GM15510 (cell line): ENCODE data around the gene DAAM2.

ENCODE experiments used
- POLR2A ChIP-seq: IDR thresholded peaks from 3 replicates; pipeline ENCODE4 v1.6.1; 2011; ENCODE audit warnings: borderline replicate concordance; ENCODE audit not compliant: insufficient read length; ENCODE audit errors: extremely low read depth

Gene DAAM2

DNA sequence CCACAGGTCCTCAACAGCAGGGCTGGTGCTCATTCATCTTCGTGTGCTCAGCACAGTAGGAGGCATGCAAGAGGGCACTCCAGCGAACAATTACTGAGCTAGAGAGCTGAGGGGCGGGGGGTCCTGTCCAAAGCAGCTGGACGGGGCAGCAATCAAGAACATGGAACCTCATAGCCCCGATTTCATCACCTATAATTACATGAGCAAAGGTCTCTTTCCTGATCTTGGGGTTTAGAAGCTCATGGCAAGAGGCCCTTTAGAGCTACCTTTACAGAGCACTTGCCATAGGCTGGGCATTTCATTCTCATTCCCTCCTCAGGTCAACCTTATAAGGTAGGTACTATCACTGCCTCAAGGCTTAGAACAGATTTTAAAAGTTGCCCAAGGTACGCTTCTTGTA lies 131.7 kb downstream of the DAAM2 start:
- TF ChIP-seq POLR2A = no peak

DNA sequence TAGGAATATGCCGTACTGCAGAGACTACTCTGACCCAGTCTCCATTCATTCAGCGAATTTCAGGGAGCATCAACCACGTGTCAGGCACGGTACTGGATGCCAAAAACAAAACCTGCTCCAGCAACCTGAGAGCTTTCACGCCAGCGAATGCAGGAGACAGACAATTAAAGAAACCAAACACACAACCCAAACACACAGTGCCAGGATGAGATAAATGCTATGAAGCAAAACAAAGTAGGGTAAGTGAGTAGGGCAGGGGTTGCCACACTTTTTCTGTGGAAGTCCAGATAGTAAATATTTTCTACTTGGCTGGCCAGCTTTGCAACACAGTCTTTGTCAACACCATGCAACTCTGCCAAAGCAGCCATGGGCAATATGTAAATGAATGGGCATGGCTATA lies 132.1 kb downstream of the DAAM2 start:
- TF ChIP-seq POLR2A = no peak

DNA sequence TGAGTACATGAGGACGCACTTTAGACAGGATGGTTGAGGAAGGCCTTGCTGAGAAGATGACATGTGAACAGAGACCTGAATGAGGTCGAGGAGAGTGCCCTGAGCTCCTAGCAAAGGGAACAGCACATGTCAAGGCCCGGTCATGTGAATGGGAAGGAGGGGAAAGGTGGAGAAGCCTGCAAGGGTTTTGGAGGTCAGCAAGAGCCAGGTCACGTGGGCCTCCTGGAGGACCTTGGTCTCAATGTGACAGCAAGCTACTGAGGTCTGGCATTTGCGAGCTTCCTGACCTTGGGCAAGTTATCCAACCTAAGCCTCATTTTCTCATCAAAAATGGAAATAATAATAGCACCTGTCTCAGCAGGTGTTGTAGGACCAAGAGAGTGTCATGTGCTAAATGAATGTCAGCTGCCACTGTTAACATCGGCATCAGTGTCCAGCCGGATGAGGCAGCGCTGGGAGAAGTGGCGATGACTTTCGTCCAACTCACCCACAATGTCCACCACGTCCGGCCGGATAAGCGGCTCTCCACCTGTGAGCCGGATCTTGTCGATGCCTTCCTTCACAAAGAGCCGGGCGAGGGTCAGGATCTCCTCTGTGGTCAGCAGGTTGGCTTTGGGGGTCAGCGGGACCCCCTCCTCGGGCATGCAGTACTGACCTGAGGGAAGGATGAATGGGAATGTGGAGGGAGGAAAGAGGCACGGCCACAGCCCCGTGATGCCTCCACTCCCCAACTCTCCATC lies 133.2 kb downstream of the DAAM2 start:
- no peak for TF ChIP-seq POLR2A

DNA sequence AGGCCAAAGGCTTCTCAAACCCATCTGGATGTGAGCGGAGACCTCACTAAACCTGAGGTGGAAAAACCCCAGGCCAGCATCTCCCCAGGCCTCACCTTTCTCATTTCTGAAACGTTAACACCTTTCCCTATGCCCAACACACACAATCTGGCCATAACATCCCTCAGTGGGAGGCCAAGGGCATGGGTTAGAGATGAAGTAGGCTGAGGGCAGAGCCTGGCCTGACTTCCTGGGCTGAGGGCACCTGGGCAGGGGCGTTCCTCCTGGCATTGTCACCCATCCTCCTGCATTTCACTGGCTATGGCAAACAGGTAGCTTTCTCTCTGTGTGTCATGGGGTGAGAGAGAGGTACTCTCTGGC lies 133.7 kb downstream of the DAAM2 start:
- no peak for TF ChIP-seq POLR2A

DNA sequence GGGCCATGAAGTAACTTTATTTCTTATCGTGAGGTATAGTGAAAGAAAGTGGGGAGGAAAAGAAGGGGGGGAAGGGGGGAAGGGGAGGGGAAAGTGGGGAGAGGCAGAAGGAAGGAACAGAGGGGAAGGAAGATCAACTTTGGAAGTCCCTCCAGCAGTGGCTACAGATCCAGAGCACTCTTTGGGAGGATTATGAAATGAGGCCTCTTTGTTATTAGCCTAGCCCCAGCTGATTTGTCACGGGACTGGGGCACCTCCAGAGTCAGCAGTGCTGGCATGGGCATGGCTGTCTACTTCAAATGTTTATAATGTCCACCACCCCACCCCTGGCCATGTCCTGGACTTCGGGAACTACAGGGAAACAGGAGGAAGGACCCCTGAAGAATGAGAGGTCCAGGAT lies 134.5 kb downstream of the DAAM2 start:
- TF ChIP-seq POLR2A = no peak

DNA sequence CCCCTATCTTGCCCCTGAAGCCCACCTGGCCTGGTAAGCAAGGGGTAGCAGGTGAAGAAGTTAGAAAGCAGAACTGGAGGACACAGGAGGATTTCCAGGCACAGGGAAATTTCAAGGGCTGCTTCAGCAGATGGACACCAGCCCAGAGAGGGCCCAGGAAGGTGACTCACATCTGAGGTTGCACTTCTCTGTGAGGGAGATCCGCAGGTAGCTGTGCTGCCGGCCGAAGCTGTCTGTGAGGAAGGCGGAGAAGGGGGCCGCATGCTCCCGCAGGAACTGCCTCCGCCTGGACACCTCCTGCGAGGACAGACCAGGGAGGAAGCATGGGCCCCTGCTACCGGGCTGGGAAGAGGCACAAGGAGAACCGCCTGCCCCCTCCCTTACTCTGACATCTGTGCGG lies 135.0 kb downstream of the DAAM2 start:
- no peak for TF ChIP-seq POLR2A

DNA sequence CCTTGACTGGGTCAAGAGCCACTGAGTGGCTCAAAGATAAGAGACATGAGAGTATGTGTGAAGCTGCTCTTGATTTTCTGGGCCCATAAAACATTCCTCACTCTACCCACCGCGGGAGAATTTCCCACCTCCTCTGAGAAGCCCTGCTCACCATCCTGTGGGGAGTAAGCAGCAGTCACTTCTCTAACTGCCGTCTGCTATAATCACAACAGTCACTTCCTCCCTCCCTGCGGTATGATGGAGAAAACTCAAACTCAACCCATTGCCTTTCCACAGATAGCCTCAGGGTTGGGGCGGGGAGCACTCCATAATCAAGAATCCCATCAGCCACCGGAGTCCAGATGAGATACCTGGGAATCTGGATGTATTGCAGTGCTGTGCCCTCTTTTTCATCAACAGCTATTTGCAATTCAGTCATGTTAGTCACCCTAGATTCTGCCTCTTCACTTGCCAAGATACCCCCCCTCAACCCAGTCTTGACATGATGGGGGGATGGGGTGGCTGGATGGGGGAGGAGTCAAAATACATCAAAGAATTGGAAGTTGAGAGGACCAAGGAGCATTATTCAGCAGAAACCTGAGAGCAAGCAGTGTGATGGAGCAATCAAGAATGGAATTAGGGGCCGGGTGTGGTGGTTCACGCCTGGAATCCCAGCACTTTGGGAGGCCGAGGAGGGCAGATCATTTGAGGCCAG lies 137.0 kb downstream of the DAAM2 start:
- no peak for TF ChIP-seq POLR2A

DNA sequence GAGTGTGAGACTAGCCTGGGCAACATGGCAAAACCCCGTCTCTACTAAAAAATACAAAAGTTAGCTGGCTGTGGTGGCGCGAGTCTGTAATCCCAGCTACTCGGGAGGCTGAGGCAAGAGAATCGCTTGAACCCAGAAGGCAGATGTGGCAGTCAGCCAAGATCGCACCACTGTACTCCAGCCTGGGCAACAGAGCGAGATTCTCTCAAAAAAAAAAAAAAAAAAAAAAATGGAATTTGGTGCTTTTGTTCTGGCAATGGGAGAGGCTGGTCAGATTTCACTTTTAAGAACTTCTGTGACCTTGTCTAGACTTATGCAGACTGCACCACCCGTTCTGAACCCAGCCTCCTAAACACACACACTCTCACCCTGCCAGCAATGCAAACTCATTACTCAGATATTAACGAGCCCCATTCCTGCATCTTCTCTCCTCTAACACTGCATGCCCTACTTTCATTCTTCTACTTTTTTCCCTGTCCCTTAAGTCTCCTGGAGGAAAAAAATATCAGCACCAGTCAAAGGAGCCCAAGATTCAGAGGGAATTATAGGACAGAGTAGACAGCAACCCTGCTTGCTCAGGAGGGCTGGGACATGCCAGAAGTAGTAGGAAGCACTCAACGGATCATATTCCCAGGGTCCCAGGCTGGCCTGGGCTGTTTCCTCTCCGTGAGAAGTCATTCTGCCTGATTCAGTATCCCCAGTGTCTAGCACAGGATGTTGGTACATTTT lies 137.7 kb downstream of the DAAM2 start:
- TF ChIP-seq POLR2A = no peak

DNA sequence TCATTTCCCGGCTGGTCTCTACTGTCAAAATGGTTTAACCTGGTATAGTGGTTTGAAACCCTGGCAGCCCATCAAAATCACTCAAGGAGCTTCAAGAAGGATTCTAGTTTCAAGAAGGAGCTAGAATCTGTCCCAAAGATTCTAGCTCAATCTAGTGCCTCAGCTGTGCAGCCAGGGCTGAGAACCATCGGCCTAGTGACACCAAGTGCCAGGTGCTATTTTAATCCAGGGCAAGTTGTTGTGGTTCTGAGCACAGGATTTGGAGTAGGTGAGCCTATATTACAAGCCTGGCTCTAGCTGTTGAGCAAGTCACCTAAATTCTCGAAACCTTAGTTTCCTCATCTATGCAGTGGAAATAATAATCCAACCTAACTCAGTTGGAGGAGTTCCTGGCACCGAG lies 138.4 kb downstream of the DAAM2 start:
- no peak for TF ChIP-seq POLR2A

DNA sequence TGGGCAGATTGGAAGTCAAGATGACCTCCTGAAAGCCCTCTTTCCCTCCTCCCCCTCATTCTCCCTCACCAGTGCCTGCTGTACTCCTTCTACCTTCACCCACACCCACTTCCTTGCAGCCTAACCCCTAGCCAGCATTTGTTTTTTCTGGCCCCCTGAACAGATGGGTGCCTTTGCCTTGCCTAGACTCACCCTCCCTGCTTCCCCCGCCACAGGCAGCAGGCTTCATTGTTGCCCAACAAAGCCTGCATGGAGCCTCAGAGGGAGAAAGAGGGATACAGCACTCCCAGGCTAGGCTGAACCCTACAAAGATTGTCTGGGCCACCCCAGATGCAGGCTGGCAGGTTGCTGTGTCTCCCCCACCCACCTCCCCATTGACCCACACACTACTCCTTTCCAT lies 139.4 kb downstream of the DAAM2 start:
- TF ChIP-seq POLR2A = no peak

DNA sequence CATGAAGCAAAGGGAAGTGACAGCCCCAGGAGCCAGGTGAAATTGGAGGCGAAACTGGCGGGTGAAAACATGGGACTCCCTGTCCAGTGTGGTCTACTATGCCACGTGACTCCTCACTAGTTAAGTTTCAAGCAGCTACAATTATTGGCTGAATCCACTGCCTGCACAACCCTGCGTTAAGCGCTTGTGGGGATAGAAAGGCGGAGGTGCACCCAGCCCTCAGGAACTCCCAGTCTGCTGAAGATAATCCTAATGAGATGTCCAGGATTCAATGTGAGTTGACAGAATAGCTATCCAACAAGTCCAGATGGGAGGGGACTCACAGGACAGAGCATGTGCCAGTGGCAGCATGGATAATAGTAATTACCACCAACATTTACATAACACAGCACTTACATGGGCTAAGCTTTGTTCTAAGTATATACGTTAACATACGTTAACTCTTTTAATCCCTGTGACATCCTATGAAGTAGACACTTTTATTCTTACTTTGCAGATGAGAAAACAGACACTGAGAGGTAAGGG lies 140.3 kb downstream of the DAAM2 start:
- TF ChIP-seq POLR2A = no peak

DNA sequence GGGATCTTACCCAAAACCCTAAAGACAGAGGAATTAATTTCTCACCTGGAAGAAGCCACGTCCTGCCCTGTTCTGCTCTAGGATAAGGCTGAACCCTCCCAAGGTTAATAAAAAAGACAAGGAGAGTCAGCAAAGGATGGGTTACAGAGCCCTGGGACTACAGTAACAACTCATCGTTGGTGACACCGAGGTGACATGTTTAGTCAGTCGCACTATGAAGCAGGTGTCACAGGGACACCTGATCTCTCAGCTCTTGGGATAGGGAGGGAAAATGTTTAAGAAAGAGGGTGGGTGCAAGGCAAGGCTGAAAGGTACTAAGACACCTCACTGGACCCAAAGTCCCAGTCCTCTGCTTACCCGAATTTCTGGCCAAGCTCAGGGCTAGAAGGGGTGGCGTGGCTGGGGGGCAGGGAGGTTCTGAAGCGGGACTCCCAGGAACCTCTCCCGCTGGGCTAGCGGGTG lies 141.5 kb downstream of the DAAM2 start:
- no peak for TF ChIP-seq POLR2A

DNA sequence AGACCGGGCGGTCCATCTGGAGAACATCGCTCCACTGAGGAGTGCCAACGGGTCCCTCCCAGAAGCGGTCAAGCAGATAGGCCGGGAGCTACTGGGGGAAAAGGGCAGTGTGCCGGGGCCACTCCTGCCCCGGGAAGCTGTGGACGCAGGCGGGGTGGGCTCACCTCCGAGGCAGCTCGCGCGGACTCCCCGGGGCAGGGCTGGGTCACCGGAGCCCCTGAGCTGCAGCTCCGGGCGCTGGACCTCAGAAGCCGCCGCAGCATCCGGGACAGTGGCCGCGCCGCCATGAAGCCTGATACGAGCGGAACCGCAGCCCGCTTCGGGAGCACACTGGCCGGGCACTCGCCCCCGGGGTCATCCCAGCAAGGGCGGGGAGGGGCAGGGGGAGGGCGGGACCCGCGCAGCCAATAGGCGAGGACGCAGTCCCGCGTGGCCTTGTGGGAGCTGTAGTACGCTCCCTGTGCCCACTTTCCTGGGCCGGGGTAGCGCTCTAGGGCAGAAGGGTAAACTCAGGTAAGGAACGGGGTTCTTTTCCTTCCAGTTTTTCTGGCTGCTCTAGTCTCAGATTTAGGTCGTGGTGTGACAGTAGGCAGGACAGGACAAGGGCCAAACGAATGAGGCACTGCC lies 142.1 kb downstream of the DAAM2 start, which contains the start of gene MOCS1:
MOCS1 (minus strand) TSS at position 332 of the 627 bp plus-strand sequence; CDS start at position 287, 45 bp downstream.
- no peak for TF ChIP-seq POLR2A

DNA sequence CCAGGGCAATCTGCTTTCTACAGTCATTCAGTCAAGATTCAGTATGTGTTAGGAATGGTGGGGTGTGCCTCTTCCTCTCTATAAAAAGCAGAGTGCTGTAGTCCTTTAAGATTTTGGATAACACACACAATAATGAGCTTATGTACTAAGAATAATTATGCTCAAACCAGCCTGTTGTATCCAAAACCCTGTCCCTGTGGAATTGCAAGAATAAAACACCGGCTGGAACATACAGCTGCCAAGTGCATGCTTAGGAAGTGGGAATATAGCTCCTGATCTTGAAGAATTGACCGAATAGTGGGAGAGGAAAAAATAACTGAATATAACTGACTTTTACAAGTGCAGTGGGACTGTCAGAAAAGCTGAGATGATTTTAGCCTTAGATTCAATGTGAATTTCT lies 143.1 kb downstream of the DAAM2 start:
- no peak for TF ChIP-seq POLR2A

DNA sequence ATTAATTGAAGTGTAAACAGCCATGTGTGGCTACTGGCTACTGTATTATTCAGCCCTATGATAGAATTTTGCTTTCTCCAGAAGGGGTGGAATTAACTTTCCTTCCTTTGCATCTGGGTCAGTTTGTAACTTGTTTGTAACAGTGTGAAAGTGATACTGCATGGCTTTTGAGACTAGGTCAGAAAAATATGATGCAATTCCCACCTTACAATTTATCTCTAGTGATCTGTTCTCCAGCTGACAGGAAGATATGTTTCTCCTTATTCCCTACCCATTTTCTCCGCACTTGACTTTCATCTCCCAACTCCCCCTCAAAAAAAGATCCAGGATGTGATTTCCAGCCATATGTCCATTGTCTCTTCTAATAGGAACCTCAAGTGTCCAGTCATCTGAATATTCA lies 144.7 kb downstream of the DAAM2 start:
- no peak for TF ChIP-seq POLR2A
